ENCODE data around the gene RBM11. TPM values are rescaled to one million over a fixed set of nuclear protein-coding genes. Genes with fewer than 3 reads are reported as not detected.

The RBM11 gene
- total RNA-seq, 6 donors from 2014 or later = 1.2 to 5.4 (median 1.7) TPM

- WGBS, 2 donors = 36 to 46% methylated on average over 1 of the region's 1 CpG
- Histone ChIP-seq H3K9me3 (no peaks in the 10 kb centered on the region), H3K4me3 (no peak overlapping the region), H3K4me1 (peaks cover 0 to 5% (median 0%) of the 10 kb centered on the region in 4 donors), H3K27ac (no peak overlapping the region), H3K36me3 (no peaks in the 10 kb centered on the region), H3K27me3 (no peaks in the 10 kb centered on the region)
- no peak for ATAC-seq (ENCODE audit: low FRiP score in 2 of 2)
- DNase-seq = no peak
- no peak for TF ChIP-seq POLR2A (IDR thresholded peaks at IDR 0.05)
- no peak for TF ChIP-seq CTCF (IDR thresholded peaks at IDR 0.05)
- no peak for TF ChIP-seq EP300 (IDR thresholded peaks at IDR 0.05)
- TF ChIP-seq POLR2AphosphoS5 (IDR thresholded peaks at IDR 0.05) = no peak
Observed at GRCh38 chr21:14251336-14251735, 35.4 kb downstream of the RBM11 start.

- no peak for TF ChIP-seq EP300 (IDR thresholded peaks at IDR 0.05)
- peak in 5 of 6 experiments; percentile 21 to 66 (median 58) for TF ChIP-seq CTCF (IDR thresholded peaks at IDR 0.05)
- TF ChIP-seq POLR2AphosphoS5 (IDR thresholded peaks at IDR 0.05) = no peak
- no peak for TF ChIP-seq POLR2A (IDR thresholded peaks at IDR 0.05)
- ATAC-seq (ENCODE audit: low FRiP score in 2 of 2) (peak in 1 of 2 donors; percentile 79), DNase-seq (no peak)
- Histone ChIP-seq H3K4me1 (no peaks in the 10 kb centered on the region), H3K4me3 (no peak overlapping the region), H3K27me3 (no peaks in the 10 kb centered on the region), H3K9me3 (no peaks in the 10 kb centered on the region), H3K36me3 (no peaks in the 10 kb centered on the region), H3K27ac (no peak overlapping the region)
- WGBS, 2 donors = 36 to 38% methylated on average over 3 of the region's 3 CpGs
Observed at GRCh38 chr21:14259747-14260146, 43.8 kb downstream of the RBM11 start.

GRCh38 chr21:14260174-14260764 is 44.3 kb downstream of the RBM11 start:
- no peak for ATAC-seq (ENCODE audit: low FRiP score in 2 of 2)
- TF ChIP-seq POLR2AphosphoS5 (IDR thresholded peaks at IDR 0.05) = no peak
- no peak overlapping the region for H3K27ac ChIP-seq
- no peaks in the 10 kb centered on the region for H3K27me3 ChIP-seq
- no peak overlapping the region for H3K4me3 ChIP-seq
- no peaks in the 10 kb centered on the region for H3K4me1 ChIP-seq
- no peak for DNase-seq
- WGBS, 2 donors = 34 to 38% methylated on average over 1 of the region's 1 CpG
- H3K36me3 ChIP-seq = no peaks in the 10 kb centered on the region
- H3K9me3 ChIP-seq = no peaks in the 10 kb centered on the region

- Histone ChIP-seq H3K27ac (no peak overlapping the region), H3K9me3 (no peaks in the 10 kb centered on the region), H3K27me3 (no peaks in the 10 kb centered on the region), H3K4me3 (no peak overlapping the region), H3K36me3 (no peaks in the 10 kb centered on the region), H3K4me1 (no peaks in the 10 kb centered on the region)
- DNase-seq (no peak), ATAC-seq (ENCODE audit: low FRiP score in 2 of 2) (no peak)
- WGBS, 2 donors = 50 to 88% methylated on average over 1 of the region's 1 CpG
- TF ChIP-seq EP300 (IDR thresholded peaks at IDR 0.05) (no peak), CTCF (IDR thresholded peaks at IDR 0.05) (no peak), POLR2A (IDR thresholded peaks at IDR 0.05) (no peak), POLR2AphosphoS5 (IDR thresholded peaks at IDR 0.05) (no peak)
Observed at GRCh38 chr21:14262039-14262438, 46.1 kb downstream of the RBM11 start.

- no peaks in the 10 kb centered on the region for H3K9me3 ChIP-seq
- no peak for DNase-seq
- no peaks in the 10 kb centered on the region for H3K36me3 ChIP-seq
- TF ChIP-seq CTCF (IDR thresholded peaks at IDR 0.05) (no peak), EP300 (IDR thresholded peaks at IDR 0.05) (no peak), POLR2A (IDR thresholded peaks at IDR 0.05) (no peak), POLR2AphosphoS5 (IDR thresholded peaks at IDR 0.05) (no peak)
- H3K4me3 ChIP-seq = no peak overlapping the region
- no peaks in the 10 kb centered on the region for H3K27me3 ChIP-seq
- H3K4me1 ChIP-seq = no peaks in the 10 kb centered on the region
- 22 to 26% methylated on average over 1 of the region's 1 CpG for WGBS, 2 donors
- ATAC-seq (ENCODE audit: low FRiP score in 2 of 2) = no peak
- H3K27ac ChIP-seq = no peak overlapping the region
Observed at GRCh38 chr21:14263879-14264278, 47.9 kb downstream of the RBM11 start.

All from upper lobe of left lung (tissue), 6 donors.